ENCODE measurements around the gene RIPOR1. TPM values are rescaled to one million over a fixed set of nuclear protein-coding genes. Genes with fewer than 3 reads are reported as not detected.
A peak's percentile ranks its signal among the peaks of the same experiment; 100 is the strongest.

The RIPOR1 gene
- total RNA-seq, 1 experiment from 2014 or later = 1.3 TPM

DNA sequence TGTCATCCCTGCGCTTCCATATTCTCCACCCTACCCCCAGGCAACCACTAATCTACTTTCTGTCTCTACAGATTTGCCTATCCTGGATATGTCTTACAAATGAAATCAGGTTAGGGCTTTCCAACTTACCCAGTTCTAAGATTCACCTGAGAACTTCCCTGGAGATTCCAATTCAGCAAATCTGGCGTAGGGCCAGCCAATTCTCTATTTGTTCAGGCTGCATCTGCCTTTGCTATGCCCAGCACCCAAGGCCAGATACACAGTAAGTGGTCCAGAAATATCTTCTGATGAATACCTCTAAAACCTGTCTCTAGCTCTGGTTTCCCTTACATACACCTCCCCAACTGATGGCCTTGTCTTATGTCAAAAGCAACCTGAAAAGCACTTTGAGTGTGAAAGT is 23.3 kb downstream of the RIPOR1 start:
- no peak overlapping the region for H3K4me2 ChIP-seq (ENCODE audit: low read depth, low read length, poor library complexity, severe bottlenecking)
- no peaks in the 10 kb centered on the region for H3K9me3 ChIP-seq (ENCODE audit: low read length)
- DNase-seq = no peak
- no peaks in the 10 kb centered on the region for H4K20me1 ChIP-seq (ENCODE audit: insufficient read depth, low read depth, low read length)
- H3K27ac ChIP-seq (ENCODE audit: low read length) = peak overlapping the region; percentile 37
- no peak overlapping the region for H3K4me3 ChIP-seq (ENCODE audit: low read length)
- H3K9ac ChIP-seq (ENCODE audit: low read length) = no peak overlapping the region
- no peaks in the 10 kb centered on the region for H3K27me3 ChIP-seq (ENCODE audit: low read length)
- peaks cover 44% of the 10 kb centered on the region for H3K4me1 ChIP-seq (ENCODE audit: low read length)
- H2AFZ ChIP-seq (ENCODE audit: low read length) = no peak overlapping the region
- peaks cover 16% of the 10 kb centered on the region for H3K79me2 ChIP-seq (ENCODE audit: low read length)
- no peaks in the 10 kb centered on the region for H3K36me3 ChIP-seq (ENCODE audit: insufficient read depth, low read length)
- H3K9me2 ChIP-seq (replicated peaks; ENCODE audit: insufficient read depth, low read length) = no peaks in the 10 kb centered on the region

DNA sequence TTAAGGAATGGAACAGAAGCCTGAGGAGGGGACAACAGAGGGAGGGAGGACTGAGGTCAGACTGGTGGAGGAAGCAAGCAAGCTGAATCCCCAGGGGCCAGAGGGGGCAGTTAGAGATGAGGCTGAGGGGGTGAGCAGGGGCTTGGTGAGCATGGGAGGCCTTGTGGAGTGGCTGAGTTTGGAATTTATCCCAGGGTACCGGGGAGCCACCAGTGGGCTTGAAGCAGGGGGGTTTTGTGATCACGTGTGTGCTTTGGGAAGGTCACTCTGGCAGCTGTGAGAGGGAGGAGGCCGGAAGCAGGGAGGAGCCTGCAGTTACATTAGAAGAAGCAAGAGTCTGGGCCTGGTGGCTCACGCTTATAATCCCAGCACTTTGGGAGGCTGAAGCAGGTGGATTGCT is 23.8 kb downstream of the RIPOR1 start:
- no peaks in the 10 kb centered on the region for H3K36me3 ChIP-seq (ENCODE audit: insufficient read depth, low read length)
- no peak for DNase-seq
- peaks cover 19% of the 10 kb centered on the region for H3K79me2 ChIP-seq (ENCODE audit: low read length)
- peaks cover 39% of the 10 kb centered on the region for H3K4me1 ChIP-seq (ENCODE audit: low read length)
- H3K27me3 ChIP-seq (ENCODE audit: low read length) = no peaks in the 10 kb centered on the region
- no peaks in the 10 kb centered on the region for H3K9me3 ChIP-seq (ENCODE audit: low read length)
- no peaks in the 10 kb centered on the region for H3K9me2 ChIP-seq (replicated peaks; ENCODE audit: insufficient read depth, low read length)
- H4K20me1 ChIP-seq (ENCODE audit: insufficient read depth, low read depth, low read length) = no peaks in the 10 kb centered on the region
- no peak overlapping the region for H3K4me2 ChIP-seq (ENCODE audit: low read depth, low read length, poor library complexity, severe bottlenecking)
- no peak overlapping the region for H2AFZ ChIP-seq (ENCODE audit: low read length)
- H3K27ac ChIP-seq (ENCODE audit: low read length) = peak overlapping the region; percentile 37
- H3K4me3 ChIP-seq (ENCODE audit: low read length) = no peak overlapping the region
- no peak overlapping the region for H3K9ac ChIP-seq (ENCODE audit: low read length)

DNA sequence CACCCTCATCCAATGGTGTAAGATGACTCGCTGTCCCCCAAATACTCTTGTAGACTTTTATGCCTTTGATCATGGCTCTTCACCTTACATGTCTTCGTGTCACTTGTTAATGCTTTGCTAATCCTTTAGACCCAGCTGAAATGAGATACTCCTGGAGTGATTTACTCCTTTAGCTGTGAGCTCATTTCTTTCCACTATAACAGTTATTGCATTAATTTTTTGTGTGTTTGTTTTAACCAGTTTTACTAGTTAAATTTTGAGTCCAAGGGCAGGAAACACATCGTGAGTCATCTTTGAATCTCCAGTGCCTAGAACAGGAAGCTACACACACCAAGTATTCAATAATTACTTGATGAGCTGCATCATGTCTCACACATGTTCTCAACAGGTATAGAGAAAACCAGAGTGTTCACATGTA is 27.2 kb downstream of the RIPOR1 start:
- Histone ChIP-seq H3K9ac (ENCODE audit: low read length) (no peak overlapping the region), H3K79me2 (ENCODE audit: low read length) (peaks cover 36% of the 10 kb centered on the region), H3K9me2 (replicated peaks; ENCODE audit: insufficient read depth, low read length) (no peaks in the 10 kb centered on the region), H3K27me3 (ENCODE audit: low read length) (no peaks in the 10 kb centered on the region), H3K9me3 (ENCODE audit: low read length) (no peaks in the 10 kb centered on the region), H2AFZ (ENCODE audit: low read length) (no peak overlapping the region), H3K4me3 (ENCODE audit: low read length) (no peak overlapping the region), H3K4me1 (ENCODE audit: low read length) (peaks cover 17% of the 10 kb centered on the region), H3K27ac (ENCODE audit: low read length) (no peak overlapping the region), H4K20me1 (ENCODE audit: insufficient read depth, low read depth, low read length) (no peaks in the 10 kb centered on the region), H3K36me3 (ENCODE audit: insufficient read depth, low read length) (no peaks in the 10 kb centered on the region), H3K4me2 (ENCODE audit: low read depth, low read length, poor library complexity, severe bottlenecking) (no peak overlapping the region)
- DNase-seq = no peak

DNA sequence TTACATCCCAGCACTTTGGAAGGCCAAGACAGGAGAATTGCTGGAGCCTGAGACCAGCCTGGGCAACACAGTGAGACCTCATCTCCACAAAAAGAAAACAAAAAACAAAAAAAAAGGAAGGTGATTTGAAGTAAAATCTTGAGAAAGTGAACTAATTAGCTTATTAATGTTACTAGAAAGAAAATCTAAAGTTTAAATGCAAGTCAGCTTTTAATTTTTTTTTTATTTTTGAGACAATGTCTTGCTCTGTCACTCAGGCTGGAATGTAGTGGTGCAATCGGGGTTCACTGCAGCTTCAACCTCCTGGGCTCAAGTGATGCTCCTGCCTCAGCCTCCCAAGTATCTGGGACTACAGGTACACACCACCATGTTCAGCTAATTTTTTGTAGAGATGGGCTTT is 30.2 kb downstream of the RIPOR1 start:
- Histone ChIP-seq H3K9me2 (replicated peaks; ENCODE audit: insufficient read depth, low read length) (no peaks in the 10 kb centered on the region), H3K36me3 (ENCODE audit: insufficient read depth, low read length) (no peaks in the 10 kb centered on the region), H3K4me2 (ENCODE audit: low read depth, low read length, poor library complexity, severe bottlenecking) (no peak overlapping the region), H3K4me3 (ENCODE audit: low read length) (no peak overlapping the region), H2AFZ (ENCODE audit: low read length) (no peak overlapping the region), H3K9ac (ENCODE audit: low read length) (no peak overlapping the region), H3K4me1 (ENCODE audit: low read length) (peaks cover 11% of the 10 kb centered on the region), H3K9me3 (ENCODE audit: low read length) (no peaks in the 10 kb centered on the region), H4K20me1 (ENCODE audit: insufficient read depth, low read depth, low read length) (no peaks in the 10 kb centered on the region), H3K79me2 (ENCODE audit: low read length) (peaks cover 46% of the 10 kb centered on the region), H3K27ac (ENCODE audit: low read length) (no peak overlapping the region), H3K27me3 (ENCODE audit: low read length) (no peaks in the 10 kb centered on the region)
- DNase-seq = no peak

DNA sequence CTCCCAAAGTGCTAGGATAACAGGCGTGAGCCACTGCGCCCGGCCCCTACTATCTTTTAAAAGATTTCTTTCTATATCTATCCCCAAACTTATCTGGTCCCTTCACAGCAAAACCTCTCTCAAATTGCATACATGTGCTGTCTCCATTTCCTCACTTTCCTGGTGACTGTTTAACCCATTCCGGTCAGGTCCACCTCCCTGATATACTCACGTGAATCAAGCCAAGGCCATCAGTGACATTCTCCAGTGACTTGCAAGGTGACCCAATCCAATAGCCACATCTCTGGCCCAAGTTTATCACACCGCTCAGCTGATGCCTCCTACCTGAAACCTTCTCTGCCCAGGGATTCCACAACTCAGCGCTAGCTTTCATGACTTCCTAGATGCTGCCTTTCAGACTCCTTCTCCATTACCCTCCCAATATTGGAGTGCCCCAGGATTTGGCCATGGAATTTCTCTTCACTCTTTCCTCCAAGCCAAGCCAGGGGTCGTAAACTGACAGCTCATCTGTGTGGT is 32.3 kb downstream of the RIPOR1 start:
- no peak overlapping the region for H2AFZ ChIP-seq (ENCODE audit: low read length)
- H3K36me3 ChIP-seq (ENCODE audit: insufficient read depth, low read length) = no peaks in the 10 kb centered on the region
- H3K27ac ChIP-seq (ENCODE audit: low read length) = peak overlapping the region; percentile 73
- no peak for DNase-seq
- peaks cover 16% of the 10 kb centered on the region; the same call in 1 of the 2 replicates for H4K20me1 ChIP-seq (ENCODE audit: insufficient read depth, low read depth, low read length)
- H3K9ac ChIP-seq (ENCODE audit: low read length) = peak overlapping the region; percentile 80
- H3K4me2 ChIP-seq (ENCODE audit: low read depth, low read length, poor library complexity, severe bottlenecking) = peak overlapping the region; percentile 91
- no peaks in the 10 kb centered on the region for H3K27me3 ChIP-seq (ENCODE audit: low read length)
- H3K9me3 ChIP-seq (ENCODE audit: low read length) = no peaks in the 10 kb centered on the region
- H3K79me2 ChIP-seq (ENCODE audit: low read length) = peaks cover 62% of the 10 kb centered on the region
- peak overlapping the region; percentile 83 for H3K4me3 ChIP-seq (ENCODE audit: low read length)
- no peaks in the 10 kb centered on the region for H3K9me2 ChIP-seq (replicated peaks; ENCODE audit: insufficient read depth, low read length)
- H3K4me1 ChIP-seq (ENCODE audit: low read length) = peaks cover 31% of the 10 kb centered on the region

DNA sequence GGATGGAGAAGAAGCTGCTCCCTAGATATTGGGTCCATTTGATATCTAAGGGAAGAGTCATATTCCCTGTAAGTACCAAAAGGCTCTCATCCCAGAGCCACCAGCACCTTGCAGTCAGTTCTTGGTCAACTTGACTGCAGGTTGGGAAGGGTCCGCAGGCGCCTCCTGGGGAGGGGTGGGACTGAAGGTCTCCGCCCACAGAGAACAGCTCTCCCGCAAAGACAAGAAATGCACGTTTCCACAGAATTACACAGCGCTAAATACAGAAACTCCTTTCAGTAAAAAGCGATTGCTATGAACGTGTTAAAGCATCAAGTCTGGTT is 32.8 kb downstream of the RIPOR1 start:
- no peak for DNase-seq
- Histone ChIP-seq H3K36me3 (ENCODE audit: insufficient read depth, low read length) (no peaks in the 10 kb centered on the region), H2AFZ (ENCODE audit: low read length) (peak overlapping the region; percentile 63; the same call in 1 of the 2 replicates), H3K9ac (ENCODE audit: low read length) (peak overlapping the region; percentile 80), H4K20me1 (ENCODE audit: insufficient read depth, low read depth, low read length) (peaks cover 19% of the 10 kb centered on the region; the same call in 1 of the 2 replicates), H3K27ac (ENCODE audit: low read length) (peak overlapping the region; percentile 73), H3K27me3 (ENCODE audit: low read length) (no peaks in the 10 kb centered on the region), H3K4me2 (ENCODE audit: low read depth, low read length, poor library complexity, severe bottlenecking) (peak overlapping the region; percentile 91), H3K9me2 (replicated peaks; ENCODE audit: insufficient read depth, low read length) (no peaks in the 10 kb centered on the region), H3K79me2 (ENCODE audit: low read length) (peaks cover 66% of the 10 kb centered on the region), H3K4me3 (ENCODE audit: low read length) (peak overlapping the region; percentile 83), H3K4me1 (ENCODE audit: low read length) (peaks cover 37% of the 10 kb centered on the region), H3K9me3 (ENCODE audit: low read length) (no peaks in the 10 kb centered on the region)

DNA sequence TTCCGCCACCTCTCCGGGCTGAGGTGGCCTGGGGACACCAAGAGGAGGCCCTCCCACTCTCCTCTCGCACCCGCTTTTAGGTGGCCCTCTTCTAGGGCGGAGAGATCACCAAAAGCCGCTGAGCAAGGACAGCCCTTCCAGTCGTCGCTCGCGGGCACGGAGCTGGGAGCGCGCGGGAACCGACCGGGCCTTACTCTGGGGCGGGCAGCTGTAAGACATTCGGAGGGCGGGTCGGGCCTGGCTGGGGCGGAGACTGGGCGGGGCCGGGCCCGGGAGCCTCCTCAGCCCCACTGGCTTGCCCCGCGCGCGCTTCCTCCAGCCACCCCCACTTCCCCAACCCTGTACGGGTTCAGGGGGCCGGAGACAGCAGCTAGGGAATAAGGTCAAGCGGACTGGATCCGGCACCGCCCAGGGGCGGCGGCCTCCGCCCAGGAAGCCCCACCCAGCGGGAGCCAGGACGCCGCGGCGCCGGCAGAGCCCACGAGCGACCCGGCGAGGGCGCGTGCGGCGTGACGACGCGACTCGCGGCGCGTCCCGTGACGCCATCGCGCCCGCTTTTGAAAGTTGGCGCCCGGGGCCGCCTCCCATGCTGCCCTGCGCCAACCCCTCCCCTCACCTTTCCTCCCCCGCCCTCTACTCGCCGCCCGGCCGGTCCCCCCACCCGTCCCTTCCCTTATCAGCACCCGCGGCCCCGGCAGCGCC is 33.3 kb downstream of the RIPOR1 start:
- H3K36me3 ChIP-seq (ENCODE audit: insufficient read depth, low read length) = no peaks in the 10 kb centered on the region
- no peaks in the 10 kb centered on the region for H3K27me3 ChIP-seq (ENCODE audit: low read length)
- DNase-seq = peak; percentile 99
- H3K9me2 ChIP-seq (replicated peaks; ENCODE audit: insufficient read depth, low read length) = no peaks in the 10 kb centered on the region
- H2AFZ ChIP-seq (ENCODE audit: low read length) = peak overlapping the region; percentile 63; the same call in 1 of the 2 replicates
- peaks cover 68% of the 10 kb centered on the region for H3K79me2 ChIP-seq (ENCODE audit: low read length)
- H3K27ac ChIP-seq (ENCODE audit: low read length) = peak overlapping the region; percentile 83
- H3K4me1 ChIP-seq (ENCODE audit: low read length) = peaks cover 42% of the 10 kb centered on the region
- H3K9me3 ChIP-seq (ENCODE audit: low read length) = no peaks in the 10 kb centered on the region
- peaks cover 24% of the 10 kb centered on the region; the same call in 1 of the 2 replicates for H4K20me1 ChIP-seq (ENCODE audit: insufficient read depth, low read depth, low read length)
- H3K4me2 ChIP-seq (ENCODE audit: low read depth, low read length, poor library complexity, severe bottlenecking) = peak overlapping the region; percentile 91
- H3K4me3 ChIP-seq (ENCODE audit: low read length) = peak overlapping the region; percentile 83
- H3K9ac ChIP-seq (ENCODE audit: low read length) = peak overlapping the region; percentile 83

DNA sequence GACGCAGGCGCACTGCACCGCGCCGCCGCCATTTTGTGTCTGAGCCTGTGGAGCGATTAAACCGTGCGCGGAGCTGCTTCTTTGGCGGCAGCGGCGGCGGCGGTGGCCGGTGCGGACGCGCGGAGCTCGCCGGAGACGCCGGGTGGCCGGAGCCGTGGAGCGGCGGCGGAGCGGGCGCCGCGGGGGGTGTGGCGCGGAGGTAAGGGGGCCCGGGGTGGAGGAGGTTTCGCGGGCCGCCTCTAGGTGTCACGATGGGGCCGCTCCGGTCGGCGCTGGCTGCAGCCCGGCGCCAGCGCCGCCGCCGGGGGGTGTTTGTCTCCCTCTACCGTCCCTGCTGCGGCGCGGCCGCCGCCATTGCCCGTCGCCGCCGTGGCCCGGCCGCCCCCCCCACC is 33.9 kb downstream of the RIPOR1 start, which contains the start of gene CTCF:
CTCF (plus strand) TSS at position 1 of the 392 bp plus-strand sequence. CDS start 48,307 bp downstream, outside the sequence.
- peaks cover 47% of the 10 kb centered on the region for H3K4me1 ChIP-seq (ENCODE audit: low read length)
- H3K27ac ChIP-seq (ENCODE audit: low read length) = peak within 1 kb of the TSS; percentile 87
- peaks cover 71% of the 10 kb centered on the region for H3K79me2 ChIP-seq (ENCODE audit: low read length)
- no peaks in the 10 kb centered on the region for H3K9me3 ChIP-seq (ENCODE audit: low read length)
- H3K9me2 ChIP-seq (replicated peaks; ENCODE audit: insufficient read depth, low read length) = no peaks in the 10 kb centered on the region
- peaks cover 29% of the 10 kb centered on the region; the same call in 1 of the 2 replicates for H4K20me1 ChIP-seq (ENCODE audit: insufficient read depth, low read depth, low read length)
- peak within 1 kb of the TSS; percentile 83 for H3K4me3 ChIP-seq (ENCODE audit: low read length)
- DNase-seq = peak; percentile 88
- peak within 1 kb of the TSS; percentile 63 for H2AFZ ChIP-seq (ENCODE audit: low read length)
- H3K27me3 ChIP-seq (ENCODE audit: low read length) = no peaks in the 10 kb centered on the region
- H3K9ac ChIP-seq (ENCODE audit: low read length) = peak within 1 kb of the TSS; percentile 83
- peak within 1 kb of the TSS; percentile 93 for H3K4me2 ChIP-seq (ENCODE audit: low read depth, low read length, poor library complexity, severe bottlenecking)
- no peaks in the 10 kb centered on the region for H3K36me3 ChIP-seq (ENCODE audit: insufficient read depth, low read length)

Data from Karpas-422 (cell line).